Fibroblast of mammary gland (primary cell): ENCODE data around the gene TAL2.
A peak's percentile ranks its signal among the peaks of the same experiment; 100 is the strongest.

ENCODE experiments used
- DNase-seq: peaks from one replicate; pipeline ENCODE4 v3.0.0-alpha.2; 2010; ENCODE audit warnings: low read depth
- H3K4me3 ChIP-seq: 2 replicates; pipeline ENCODE4 v1.5.1; 2011; ENCODE audit warnings: low read depth, mild to moderate bottlenecking, low read length, moderate library complexity; ENCODE audit not compliant: control insufficient read depth
- TF ChIP-seq, protein P1 (sequence below): conservative IDR thresholded peaks from 2 replicates; pipeline ENCODE4 v1.5.1; 2011; ENCODE audit warnings: low read depth, low read length, inconsistent platforms; ENCODE audit not compliant: control insufficient read depth, insufficient read depth

TAL2 gene

DNA sequence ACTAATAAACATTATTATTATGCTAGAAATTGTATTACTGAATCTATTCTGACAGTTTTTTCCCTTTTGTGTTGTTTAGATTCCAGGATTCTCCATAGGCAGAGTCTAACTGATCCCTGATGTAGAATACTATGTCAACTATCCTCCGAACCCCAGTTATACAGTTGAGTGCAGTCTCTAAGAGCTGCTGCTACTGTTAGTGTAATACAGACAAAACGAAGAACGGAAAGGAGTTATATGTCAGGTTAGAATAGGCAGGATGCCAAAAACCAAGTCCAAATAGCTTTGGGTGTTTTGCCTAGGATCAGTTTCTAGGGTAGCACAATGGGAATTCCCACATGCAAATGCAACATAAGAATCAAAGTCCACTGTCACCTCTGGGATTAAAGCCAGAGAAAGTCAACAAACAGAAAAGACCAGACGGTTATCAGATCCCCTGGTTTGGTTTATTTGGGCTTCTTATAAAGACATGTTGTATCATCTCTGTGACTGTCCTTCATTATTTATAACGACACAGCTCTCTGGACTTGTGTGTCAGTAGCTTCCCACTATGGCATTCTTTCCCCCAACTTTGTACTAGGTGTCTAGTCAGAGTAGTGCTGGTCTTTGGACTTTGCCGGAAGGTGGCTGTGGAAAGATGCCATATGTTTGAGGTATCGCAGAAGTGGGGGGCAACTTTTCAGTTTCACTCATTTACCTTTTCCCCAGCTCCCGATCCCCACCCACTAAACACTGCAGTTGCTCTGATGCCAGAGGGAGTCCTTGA, 17.2 kb downstream of the TAL2 start:
- DNase-seq, result no peak

DNA sequence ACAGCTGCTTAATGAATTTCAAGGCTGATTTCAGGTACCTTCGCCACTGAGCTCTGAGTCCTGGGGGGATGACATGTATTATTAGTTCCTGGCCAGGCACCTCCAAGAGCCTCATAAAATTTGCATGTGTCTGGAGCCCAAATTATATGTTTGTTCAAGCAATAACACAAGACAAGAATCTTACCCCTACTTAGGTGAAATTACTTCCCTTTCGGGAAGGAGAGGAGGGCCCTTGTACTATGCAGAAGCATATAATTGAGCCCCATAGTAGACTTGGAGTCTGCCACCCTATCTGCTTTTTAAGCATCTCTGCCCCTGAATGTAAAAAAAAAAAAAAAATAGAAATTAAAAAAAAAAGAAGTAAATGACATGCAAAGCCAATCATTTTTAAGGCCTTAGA, 19.1 kb downstream of the TAL2 start:
- DNase-seq, result no peak
- H3K4me3 ChIP-seq, result no peak overlapping the region
- TF ChIP-seq, protein P1, sequence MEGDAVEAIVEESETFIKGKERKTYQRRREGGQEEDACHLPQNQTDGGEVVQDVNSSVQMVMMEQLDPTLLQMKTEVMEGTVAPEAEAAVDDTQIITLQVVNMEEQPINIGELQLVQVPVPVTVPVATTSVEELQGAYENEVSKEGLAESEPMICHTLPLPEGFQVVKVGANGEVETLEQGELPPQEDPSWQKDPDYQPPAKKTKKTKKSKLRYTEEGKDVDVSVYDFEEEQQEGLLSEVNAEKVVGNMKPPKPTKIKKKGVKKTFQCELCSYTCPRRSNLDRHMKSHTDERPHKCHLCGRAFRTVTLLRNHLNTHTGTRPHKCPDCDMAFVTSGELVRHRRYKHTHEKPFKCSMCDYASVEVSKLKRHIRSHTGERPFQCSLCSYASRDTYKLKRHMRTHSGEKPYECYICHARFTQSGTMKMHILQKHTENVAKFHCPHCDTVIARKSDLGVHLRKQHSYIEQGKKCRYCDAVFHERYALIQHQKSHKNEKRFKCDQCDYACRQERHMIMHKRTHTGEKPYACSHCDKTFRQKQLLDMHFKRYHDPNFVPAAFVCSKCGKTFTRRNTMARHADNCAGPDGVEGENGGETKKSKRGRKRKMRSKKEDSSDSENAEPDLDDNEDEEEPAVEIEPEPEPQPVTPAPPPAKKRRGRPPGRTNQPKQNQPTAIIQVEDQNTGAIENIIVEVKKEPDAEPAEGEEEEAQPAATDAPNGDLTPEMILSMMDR, result no peak

More for the DNA sequence above, 17.2 kb downstream of the TAL2 start:
- TF ChIP-seq, protein P1, result no peak
- no peak overlapping the region for H3K4me3 ChIP-seq

DNA sequence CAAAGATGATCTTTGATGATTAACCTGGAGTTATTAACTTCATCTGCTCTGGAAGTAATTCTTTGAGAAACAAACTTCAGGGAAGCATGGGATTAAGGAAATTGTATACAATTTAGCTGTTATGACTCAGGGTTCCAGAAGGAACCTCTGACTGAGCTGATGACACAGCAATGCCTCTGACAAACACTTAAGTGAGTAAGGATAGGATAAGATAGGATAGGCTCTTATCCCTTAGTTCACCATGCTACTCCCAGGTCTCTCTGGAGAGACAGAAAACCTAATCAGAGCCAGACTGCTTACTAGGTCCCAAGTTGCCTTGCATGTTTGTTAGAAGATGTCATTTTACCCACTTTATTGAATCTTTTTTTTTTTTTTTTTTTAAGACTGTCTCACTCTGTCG, 19.5 kb downstream of the TAL2 start:
- no peak overlapping the region for H3K4me3 ChIP-seq
- DNase-seq, result peak; percentile 92
- TF ChIP-seq, protein P1, result no peak

DNA sequence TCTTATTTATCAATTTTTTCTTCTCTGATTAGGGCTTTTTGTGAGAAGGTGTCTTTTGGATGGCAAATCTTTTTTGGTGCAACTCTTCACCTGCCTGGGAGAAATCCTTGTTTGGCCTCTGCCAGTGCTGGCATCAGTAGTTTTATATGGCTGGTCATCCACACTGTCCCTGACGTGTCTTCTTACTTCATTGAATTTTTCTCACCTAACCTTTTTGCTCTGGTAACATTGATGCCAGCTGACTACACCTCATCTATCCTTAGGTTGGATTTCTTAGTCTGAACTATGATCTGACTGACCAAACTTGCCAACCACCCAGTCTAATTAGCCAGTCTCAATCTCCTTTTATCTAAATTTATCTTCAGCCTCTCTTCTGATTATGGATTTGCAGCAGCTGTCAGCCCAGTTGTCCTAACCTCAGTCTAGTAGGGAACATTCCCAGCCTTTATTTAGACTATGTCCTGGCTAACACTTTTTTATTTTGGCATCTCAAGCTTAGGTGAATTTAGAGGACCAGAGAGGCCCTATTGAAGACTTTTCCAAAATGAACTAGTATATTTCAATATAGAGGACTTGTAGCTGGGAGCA, 21.5 kb downstream of the TAL2 start:
- DNase-seq, result no peak
- TF ChIP-seq, protein P1, result no peak
- no peak overlapping the region for H3K4me3 ChIP-seq

DNA sequence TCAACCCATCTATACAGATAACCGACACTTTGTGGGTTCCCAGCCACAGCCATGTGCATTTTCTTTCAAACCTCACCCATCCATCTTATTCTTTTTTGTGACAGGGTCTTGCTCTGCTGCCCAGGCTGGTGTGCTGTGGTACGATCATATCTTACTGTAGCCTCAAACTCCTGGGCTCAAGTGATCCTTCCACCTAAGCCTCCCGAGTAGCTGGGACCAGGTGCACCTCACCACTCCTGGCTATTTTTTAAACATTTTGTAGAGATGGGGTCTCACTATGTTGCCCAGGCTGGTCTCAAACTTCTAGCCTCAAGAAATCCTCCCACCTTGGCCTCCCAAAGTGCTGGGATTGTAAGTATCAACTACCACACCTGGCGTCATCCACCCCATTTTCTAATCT, 24.7 kb downstream of the TAL2 start:
- TF ChIP-seq, protein P1, result no peak
- DNase-seq, result no peak
- H3K4me3 ChIP-seq, result no peak overlapping the region

DNA sequence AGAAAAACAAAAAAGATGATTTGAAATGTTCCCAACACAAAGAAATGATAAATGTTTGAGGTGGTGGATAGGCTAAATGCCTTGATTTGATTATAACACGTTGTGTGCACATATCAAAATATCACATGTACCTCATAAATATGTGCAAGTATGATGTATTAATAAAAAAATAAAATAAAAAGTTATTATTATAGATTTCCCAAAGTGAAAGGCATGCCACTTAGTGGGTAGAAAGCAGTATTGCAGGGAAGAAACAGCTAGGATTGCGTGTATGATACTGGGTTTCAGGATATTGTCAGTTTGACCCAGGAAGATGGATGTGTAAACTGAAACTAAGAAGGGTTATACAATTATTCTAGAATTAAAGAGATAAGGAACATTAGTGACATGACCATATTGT, 28.5 kb downstream of the TAL2 start:
- TF ChIP-seq, protein P1, result peak; percentile 65
- no peak overlapping the region for H3K4me3 ChIP-seq
- no peak for DNase-seq
